22Rv1 (cell line): ENCODE data around the gene CDC14A.

Experiments
- CTCF ChIP-seq: fragments of 450-650 bp; IDR thresholded peaks from 2 replicates; pipeline ENCODE4 v1.5.1; 2017; ENCODE audit warnings: mild to moderate bottlenecking
- ZFX ChIP-seq: fragments of 450-650 bp; IDR thresholded peaks from 2 replicates; pipeline ENCODE4 v1.6.1; 2017; ENCODE audit warnings: antibody characterized with exemption, borderline replicate concordance

- TF ChIP-seq CTCF (no peak), ZFX (no peak)
Measured at GRCh38 chr1:100452641-100453040, 100.3 kb downstream of the CDC14A start.
